GM12878 (cell line): ENCODE data around the gene FBRSL1. TPM values are rescaled to one million over a fixed set of nuclear protein-coding genes. Genes with fewer than 3 reads are reported as not detected.

Source experiments
- ATAC-seq: fragments of 200-7000 bp; cut with Tn5 transposase; 3 replicates; pipeline ENCODE4 v1.9.1; 2020; ENCODE audit warnings: mild to moderate bottlenecking, moderate library complexity
- BruUV-seq: library from RNA; stranded (reverse); fragments of 400-500 nt; replicated peaks from 2 replicates; lab custom pipeline; 2021; lab: Mats Ljungman, UMichigan
- CTCF ChIA-PET: fragments of 300-600 bp; sonication (Branson Sonifier 250); formaldehyde crosslinking; extraction: SDS; loops from one replicate; lab custom pipeline; 2021; ENCODE audit warnings: inconsistent platforms; lab: Yijun Ruan, JAX
- POLR2A ChIA-PET: fragments of 350-600 bp; formaldehyde crosslinking; extraction: SDS; loops from one replicate; lab custom pipeline; 2021; ENCODE audit warnings: inconsistent platforms; lab: Charles Lee
- RAD21 ChIA-PET: fragments of 300-600 bp; sonication (Branson Sonifier 250); formaldehyde crosslinking; loops from one replicate; lab custom pipeline; 2023; ENCODE audit warnings: antibody characterized with exemption; ENCODE audit not compliant: unreplicated experiment; lab: Charles Lee
- SMC1A ChIA-PET: fragments of 300-600 bp; sonication (Branson Sonifier 250); formaldehyde crosslinking; loops from one replicate; lab custom pipeline; 2023; ENCODE audit not compliant: unreplicated experiment, uncharacterized antibody; lab: Charles Lee
- DNase-seq: peaks from one replicate; pipeline ENCODE4 v3.0.0-alpha.2; 2011; ENCODE audit warnings: low read depth, low spot score
- FAIRE-seq: peaks from 3 replicates; lab custom pipeline; 2011; peaks lifted over from hg19 to GRCh38; lab: Jason Lieb, UNC
- H2AFZ ChIP-seq: 2 replicates; pipeline ENCODE4 v1.6.0; 2011; ENCODE audit warnings: low read depth, low read length, control low read depth; ENCODE audit not compliant: control insufficient read depth
- H3K27ac ChIP-seq: 2 replicates; pipeline ENCODE4 v1.5.1; 2011; ENCODE audit warnings: control low read depth; ENCODE audit not compliant: control insufficient read depth, insufficient read depth
- H3K27me3 ChIP-seq, 2 experiments: replicated peaks in 1 of 2; 2 replicates each; pipeline versions ENCODE4 v1.6.0 to v1.6.1; 2011; ENCODE audit warnings: low read length in 1 of 2; ENCODE audit not compliant: control insufficient read depth in 2 of 2, insufficient read depth in 2 of 2
- H3K36me3 ChIP-seq, 2 experiments: 2 replicates each; pipeline ENCODE4 v1.5.1; 2011; ENCODE audit warnings: low read length in 1 of 2; ENCODE audit not compliant: control insufficient read depth in 2 of 2, insufficient read depth in 2 of 2
- H3K4me1 ChIP-seq: 2 replicates; pipeline ENCODE4 v1.6.1; 2011; ENCODE audit warnings: mild to moderate bottlenecking, low read length, moderate library complexity, mixed read lengths; ENCODE audit not compliant: control insufficient read depth, insufficient read depth
- H3K4me2 ChIP-seq: 2 replicates; pipeline ENCODE4 v1.6.0; 2011; ENCODE audit warnings: control low read depth; ENCODE audit not compliant: control insufficient read depth, insufficient read depth
- H3K4me3 ChIP-seq: fragments of 200-600 bp; sonication (generic); 2 replicates; pipeline ENCODE4 v1.5.1; 2016
- H3K79me2 ChIP-seq: 2 replicates; pipeline ENCODE4 v1.6.0; 2011; ENCODE audit warnings: low read length; ENCODE audit not compliant: control insufficient read depth, insufficient read depth
- H3K9ac ChIP-seq: 2 replicates; pipeline ENCODE4 v1.8.0; 2011; ENCODE audit warnings: low read length, control low read depth, mixed read lengths; ENCODE audit not compliant: control insufficient read depth, insufficient read depth
- H3K9me3 ChIP-seq: replicated peaks from 3 replicates; pipeline ENCODE4 v1.5.1; 2011; ENCODE audit warnings: mild to moderate bottlenecking, low read length; ENCODE audit not compliant: control insufficient read depth, insufficient read depth
- H4K20me1 ChIP-seq: 2 replicates; pipeline ENCODE4 v1.6.0; 2011; ENCODE audit not compliant: control insufficient read depth, insufficient read depth
- ATF2 ChIP-seq: IDR thresholded peaks from 2 replicates; pipeline ENCODE4 v1.6.1; 2012; ENCODE audit warnings: low read length, inconsistent platforms
- ELK1 ChIP-seq: IDR thresholded peaks from 2 replicates; pipeline ENCODE4 v1.6.1; 2012; ENCODE audit warnings: low read depth, low read length, improper control_type of control experiment
- IRF4 ChIP-seq: IDR thresholded peaks from 2 replicates; pipeline ENCODE4 v1.6.1; 2011; ENCODE audit warnings: low read depth, low read length
- NFXL1 ChIP-seq: fragments of 450-650 bp; IDR thresholded peaks from 2 replicates; pipeline ENCODE4 v1.6.1; 2017; ENCODE audit warnings: antibody characterized with exemption, mild to moderate bottlenecking, borderline replicate concordance
- NKRF ChIP-seq: fragments of 450-650 bp; conservative IDR thresholded peaks from 2 replicates; pipeline ENCODE4 v1.6.1; 2017; ENCODE audit warnings: mild to moderate bottlenecking, moderate library complexity
- NR2F1 ChIP-seq: fragments of 450-650 bp; conservative IDR thresholded peaks from 2 replicates; pipeline ENCODE4 v1.6.1; 2017; ENCODE audit warnings: mild to moderate bottlenecking
- WGBS: methylation state at CpG from one replicate; pipeline ENCODE4 v1.1.6; 2016; ENCODE audit warnings: low lambda C conversion rate; ENCODE audit not compliant: insufficient replicate concordance, insufficient coverage; ENCODE audit errors: missing lambda C conversion rate; 5-methylcytosine and 5-hydroxymethylcytosine counted together
- in situ Hi-C: fragments of 300-500 bp; cut with MboI; formaldehyde crosslinking; loops from 9 replicates; pipeline ENCODE4 v1.14.3; 2018; ENCODE audit warnings: mixed read lengths
- intact Hi-C: fragments of 100-400 bp; cut with micrococcal nuclease; formaldehyde crosslinking; loops from one replicate; pipeline ENCODE4 v1.14.2; 2022; ENCODE audit not compliant: unreplicated experiment
- polyA plus RNA-seq, 11 experiments: library from polyadenylated mRNA; depleted of rRNA in 4 of 11; unstranded in 6 of 11; stranded (reverse) in 5 of 11; fragments of >200 nt; fragmentation: Nextera tagmentation in 4 of 11; fragmentation: Illumina TruSeq in 1 of 11; extraction: Ambion mirVana in 4 of 11; extraction: Trizol in 1 of 11; gene quantifications; 1 replicate in 1 of 11; 2 replicates in 10 of 11; pipeline versions ENCODE4 v1.2.1 to v1.2.3, GENCODE V29; 2011 to 2016; ENCODE audit warnings: inconsistent platforms in 2 of 11, missing spikeins in 2 of 11, low read depth in 1 of 11
- total RNA-seq, 4 experiments: library from RNA; depleted of rRNA in 3 of 4; stranded (reverse); fragments of >200 nt in 3 of 4; fragmentation: Illumina TruSeq in 1 of 4; extraction: Trizol in 1 of 4; gene quantifications; 2 replicates each; pipeline versions ENCODE4 v1.2.1 to v1.2.3, GENCODE V29; 2013 to 2021
- TF ChIP-seq, protein P1 (sequence below): fragments of 450-650 bp; IDR thresholded peaks from 2 replicates; pipeline ENCODE4 v1.6.1; 2017; ENCODE audit warnings: mild to moderate bottlenecking, moderate library complexity

FBRSL1 gene
- total and polyA plus RNA-seq, 10 of the 15 experiments (the other 5 are each of a cell fraction or from before 2014, with no cell fraction given): 0.19 to 55.1 (median 4.1) TPM

DNA sequence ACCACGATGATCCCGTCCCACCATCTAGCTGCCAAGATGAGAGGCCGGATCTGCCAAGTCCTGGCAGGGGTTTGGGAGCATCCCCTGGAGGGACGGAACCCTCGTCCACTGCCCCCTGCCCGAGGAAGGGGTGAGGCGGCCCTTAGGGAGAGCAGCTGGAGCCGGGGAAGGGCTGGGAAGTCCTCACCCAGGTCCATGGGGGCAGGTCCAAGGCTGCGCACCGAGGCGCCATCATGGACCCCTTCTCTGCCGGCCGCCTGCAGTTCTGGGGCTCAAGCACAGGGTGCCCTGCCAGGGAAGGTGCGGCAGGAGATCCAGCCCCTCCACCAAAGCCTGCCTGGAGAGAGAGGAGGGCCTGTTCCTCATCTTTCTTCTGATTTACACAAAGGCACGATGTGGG lies 17.6 kb upstream of the FBRSL1 start:
- SMC1A ChIA-PET: no interaction called here
- Histone ChIP-seq H3K4me3 (no peak overlapping the region), H3K36me3 (no peaks in the 10 kb centered on the region), H3K9me3 (no peaks in the 10 kb centered on the region), H2AFZ (no peak overlapping the region), H3K27me3 (no peaks in the 10 kb centered on the region), H3K4me1 (peaks cover 36% of the 10 kb centered on the region)
- POLR2A ChIA-PET: no interaction called here
- intact Hi-C loops: no loop called here
- RAD21 ChIA-PET: no interaction called here
- 66% methylated on average over 15 of the region's 15 CpGs for WGBS
- CTCF ChIA-PET: no interaction called here
- ATAC-seq: no peak
- in situ Hi-C loops: no loop called here
- TF ChIP-seq ELK1: no peak
- TF ChIP-seq, all 136 proteins: peak for 0
- H3K4me2 ChIP-seq: no peak overlapping the region
- no peaks in the 10 kb centered on the region for H4K20me1 ChIP-seq
- DNase-seq (no peak), FAIRE-seq (no peak)
- no peak overlapping the region for H3K9ac ChIP-seq
- H3K79me2 ChIP-seq: no peaks in the 10 kb centered on the region
- BruUV-seq: no TSS peak
- H3K27ac ChIP-seq: no peak overlapping the region

DNA sequence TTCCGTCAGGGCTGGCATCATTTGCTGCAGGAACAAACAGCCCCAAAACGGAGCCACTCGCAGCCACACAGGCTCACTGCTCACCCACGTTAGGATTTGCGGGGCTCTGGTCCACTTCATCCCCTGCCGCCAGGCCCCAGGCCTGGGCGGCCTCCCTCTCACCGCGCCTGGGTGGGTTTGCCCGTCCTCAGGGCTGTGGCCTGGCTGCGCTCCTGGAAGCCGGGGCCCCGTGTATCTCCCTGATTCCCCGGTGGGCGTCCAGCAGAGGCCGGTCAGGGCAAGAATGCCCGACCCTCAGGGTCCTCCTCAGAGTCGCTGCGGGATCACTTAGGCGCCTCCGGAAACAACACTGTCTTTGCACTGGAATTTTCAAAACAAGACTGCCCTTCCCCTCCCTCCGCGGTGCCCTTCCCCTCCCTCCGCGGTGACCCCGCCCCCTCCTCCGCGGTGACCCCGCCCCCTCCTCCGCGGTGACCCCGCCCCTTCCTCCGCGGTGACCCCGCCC lies 15.7 kb upstream of the FBRSL1 start:
- Histone ChIP-seq H3K4me2 (no peak overlapping the region), H3K79me2 (no peaks in the 10 kb centered on the region), H3K4me3 (no peak overlapping the region), H3K9ac (no peak overlapping the region), H3K4me1 (peaks cover 27% of the 10 kb centered on the region), H2AFZ (no peak overlapping the region), H3K36me3 (no peaks in the 10 kb centered on the region), H3K27ac (no peak overlapping the region), H4K20me1 (no peaks in the 10 kb centered on the region), H3K27me3 (no peaks in the 10 kb centered on the region), H3K9me3 (no peaks in the 10 kb centered on the region)
- ChIA-PET CTCF (no interaction called here), POLR2A (no interaction called here), RAD21 (interaction anchor here (1.6 kb wide), 1 partner anchor 59 kb away, joined by 3 read pairs; no protein-coding TSS in a partner anchor), SMC1A (no interaction called here)
- in situ Hi-C loops: no loop called here
- FAIRE-seq (no peak), DNase-seq (no peak), ATAC-seq (no peak)
- 98% methylated on average over 21 of the region's 35 CpGs for WGBS
- intact Hi-C loops: no loop called here
- BruUV-seq: no TSS peak
- TF ChIP-seq IRF4: no peak
- TF ChIP-seq ATF2: no peak
- no peak for TF ChIP-seq NFXL1
- TF ChIP-seq NKRF: no peak
- TF ChIP-seq, protein P1, sequence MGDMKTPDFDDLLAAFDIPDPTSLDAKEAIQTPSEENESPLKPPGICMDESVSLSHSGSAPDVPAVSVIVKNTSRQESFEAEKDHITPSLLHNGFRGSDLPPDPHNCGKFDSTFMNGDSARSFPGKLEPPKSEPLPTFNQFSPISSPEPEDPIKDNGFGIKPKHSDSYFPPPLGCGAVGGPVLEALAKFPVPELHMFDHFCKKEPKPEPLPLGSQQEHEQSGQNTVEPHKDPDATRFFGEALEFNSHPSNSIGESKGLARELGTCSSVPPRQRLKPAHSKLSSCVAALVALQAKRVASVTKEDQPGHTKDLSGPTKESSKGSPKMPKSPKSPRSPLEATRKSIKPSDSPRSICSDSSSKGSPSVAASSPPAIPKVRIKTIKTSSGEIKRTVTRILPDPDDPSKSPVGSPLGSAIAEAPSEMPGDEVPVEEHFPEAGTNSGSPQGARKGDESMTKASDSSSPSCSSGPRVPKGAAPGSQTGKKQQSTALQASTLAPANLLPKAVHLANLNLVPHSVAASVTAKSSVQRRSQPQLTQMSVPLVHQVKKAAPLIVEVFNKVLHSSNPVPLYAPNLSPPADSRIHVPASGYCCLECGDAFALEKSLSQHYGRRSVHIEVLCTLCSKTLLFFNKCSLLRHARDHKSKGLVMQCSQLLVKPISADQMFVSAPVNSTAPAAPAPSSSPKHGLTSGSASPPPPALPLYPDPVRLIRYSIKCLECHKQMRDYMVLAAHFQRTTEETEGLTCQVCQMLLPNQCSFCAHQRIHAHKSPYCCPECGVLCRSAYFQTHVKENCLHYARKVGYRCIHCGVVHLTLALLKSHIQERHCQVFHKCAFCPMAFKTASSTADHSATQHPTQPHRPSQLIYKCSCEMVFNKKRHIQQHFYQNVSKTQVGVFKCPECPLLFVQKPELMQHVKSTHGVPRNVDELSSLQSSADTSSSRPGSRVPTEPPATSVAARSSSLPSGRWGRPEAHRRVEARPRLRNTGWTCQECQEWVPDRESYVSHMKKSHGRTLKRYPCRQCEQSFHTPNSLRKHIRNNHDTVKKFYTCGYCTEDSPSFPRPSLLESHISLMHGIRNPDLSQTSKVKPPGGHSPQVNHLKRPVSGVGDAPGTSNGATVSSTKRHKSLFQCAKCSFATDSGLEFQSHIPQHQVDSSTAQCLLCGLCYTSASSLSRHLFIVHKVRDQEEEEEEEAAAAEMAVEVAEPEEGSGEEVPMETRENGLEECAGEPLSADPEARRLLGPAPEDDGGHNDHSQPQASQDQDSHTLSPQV: no peak
- no peak for TF ChIP-seq NR2F1
